HG02870 (cell line): ENCODE data around the gene SSBP2.
A peak's percentile ranks its signal among the peaks of the same experiment; 100 is the strongest.
"Not testable (repeated sequence)": the region's sequence is repeated elsewhere in the genome, so short reads cannot be mapped to it uniquely, and the experiment has no call there.

Source experiments
- ATAC-seq: cut with Tn5 transposase; IDR thresholded peaks from one replicate; pipeline ENCODE4 v1.9.1; 2021; ENCODE audit warnings: mild to moderate bottlenecking, moderate library complexity; ENCODE audit not compliant: unreplicated experiment

The SSBP2 gene

DNA sequence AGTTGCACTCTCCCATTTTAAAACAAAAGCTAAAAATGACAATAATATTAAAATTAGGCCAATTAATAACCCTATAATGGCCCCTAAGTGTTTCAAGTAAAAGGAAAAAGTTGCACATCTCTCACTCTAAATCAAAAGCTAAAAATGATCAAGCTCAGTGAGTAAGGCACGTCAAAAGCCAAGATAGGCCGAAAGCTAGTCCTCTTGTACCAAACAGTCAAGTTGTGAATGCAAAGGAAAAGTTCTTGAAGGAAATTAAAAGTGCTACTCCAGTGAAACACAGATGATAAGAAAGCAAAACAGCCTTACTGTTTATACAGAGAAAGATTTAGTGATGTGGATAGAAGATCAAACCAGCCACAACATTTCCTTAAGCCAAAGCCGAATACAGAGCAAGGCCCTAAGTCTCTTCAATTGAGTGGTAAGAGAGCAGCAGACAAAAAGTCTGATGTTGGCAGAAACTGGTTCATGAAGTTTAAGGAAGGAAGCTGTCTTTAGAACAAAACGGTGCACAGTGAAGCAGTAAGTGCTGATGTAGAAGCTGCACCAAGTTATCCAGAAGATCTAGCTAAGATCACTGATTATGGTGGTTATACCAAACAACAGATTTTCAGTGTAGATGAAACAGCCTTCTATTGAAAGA lies 212.9 kb downstream of the SSBP2 start:
- no peak for ATAC-seq

DNA sequence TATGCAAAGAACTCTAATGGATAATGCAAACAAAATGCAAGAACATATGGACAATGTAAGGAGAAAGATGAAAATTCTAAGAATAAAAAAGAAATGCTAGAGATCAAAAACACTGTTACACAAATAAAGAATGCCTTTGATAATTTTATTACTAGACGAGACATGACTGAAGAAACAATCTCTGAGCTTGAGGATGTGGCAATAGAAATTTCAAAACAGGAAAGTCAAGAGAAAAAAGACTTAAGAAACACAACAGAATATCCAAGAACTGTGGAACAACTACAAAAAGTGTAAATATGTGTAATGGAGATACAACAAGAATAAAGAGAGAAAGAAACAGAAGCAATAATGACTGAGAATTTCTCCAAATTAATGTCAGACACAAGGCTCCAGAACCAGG lies 216.5 kb downstream of the SSBP2 start:
- no peak for ATAC-seq

DNA sequence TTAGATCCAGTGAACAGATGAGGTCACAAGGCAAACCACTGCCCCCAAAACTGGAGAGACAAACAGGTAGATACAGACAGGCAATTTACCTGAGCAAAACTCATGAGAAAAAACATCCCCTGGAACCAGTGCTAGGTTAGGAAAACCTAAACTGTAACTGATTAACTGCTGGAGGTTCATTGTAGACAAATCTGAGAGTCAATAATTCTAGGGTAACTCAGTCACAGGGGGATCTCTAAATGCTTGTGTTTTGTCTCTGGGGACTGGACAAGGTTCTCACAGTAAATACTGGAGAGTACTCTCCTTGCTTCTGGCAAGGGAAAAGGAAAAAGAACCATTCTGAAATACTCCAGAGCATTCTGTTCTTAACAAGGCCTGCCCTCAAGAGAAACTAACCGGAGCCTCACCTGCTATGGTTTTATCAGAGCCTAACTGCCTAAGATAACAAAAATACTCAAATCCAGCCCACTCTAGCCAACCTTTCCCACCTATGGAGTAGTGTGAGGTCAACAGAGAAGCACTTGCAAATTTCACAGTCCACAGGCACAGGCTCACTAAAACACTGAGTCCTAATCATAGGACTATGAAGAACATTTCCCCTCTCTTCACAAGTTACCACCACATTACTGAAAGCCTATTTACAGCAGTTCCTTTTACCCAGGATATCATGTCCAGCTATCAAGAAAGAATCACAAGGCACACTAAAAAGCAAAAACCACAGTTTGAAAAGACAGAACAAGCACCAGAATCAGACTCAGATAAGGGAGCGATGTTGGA lies 217.1 kb downstream of the SSBP2 start:
- ATAC-seq, result no peak

DNA sequence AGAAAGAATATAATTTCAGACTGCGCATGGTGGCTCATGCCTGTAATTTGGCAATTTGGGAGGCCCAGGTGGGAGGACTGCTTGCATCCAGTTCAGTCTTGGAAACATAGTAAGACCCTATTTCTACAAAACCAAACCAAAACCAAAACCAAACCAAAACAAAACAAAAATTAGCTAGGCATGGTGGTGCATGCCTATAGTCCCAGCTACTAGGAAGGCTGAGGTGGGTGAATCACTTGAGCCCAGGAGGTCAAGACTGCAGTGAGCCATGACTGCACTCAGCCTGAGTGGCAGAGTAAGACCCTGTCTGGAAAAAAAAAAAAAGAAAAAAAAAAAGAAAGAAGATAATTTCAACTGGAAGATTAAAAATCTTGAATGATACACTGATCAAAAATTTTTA lies 220.0 kb downstream of the SSBP2 start:
- ATAC-seq, result no peak

DNA sequence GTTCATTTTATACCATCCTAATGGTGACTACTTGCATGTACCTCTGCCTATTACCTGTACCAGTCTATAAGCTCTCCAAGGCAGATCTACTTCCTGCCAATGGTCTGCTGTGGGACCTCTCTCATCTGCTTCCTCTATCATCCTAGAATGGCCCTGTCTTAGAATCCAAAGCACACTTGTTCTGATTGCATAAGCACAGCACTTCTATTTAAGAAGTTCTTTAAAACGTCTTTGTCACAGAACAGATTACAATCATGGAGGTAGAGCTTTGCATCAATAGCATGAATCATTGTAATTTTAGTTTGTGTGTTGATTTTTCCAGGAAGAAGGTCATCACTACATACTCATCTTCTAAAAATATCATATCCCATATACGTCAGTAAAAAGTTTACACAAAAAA lies 225.2 kb downstream of the SSBP2 start:
- no peak for ATAC-seq

DNA sequence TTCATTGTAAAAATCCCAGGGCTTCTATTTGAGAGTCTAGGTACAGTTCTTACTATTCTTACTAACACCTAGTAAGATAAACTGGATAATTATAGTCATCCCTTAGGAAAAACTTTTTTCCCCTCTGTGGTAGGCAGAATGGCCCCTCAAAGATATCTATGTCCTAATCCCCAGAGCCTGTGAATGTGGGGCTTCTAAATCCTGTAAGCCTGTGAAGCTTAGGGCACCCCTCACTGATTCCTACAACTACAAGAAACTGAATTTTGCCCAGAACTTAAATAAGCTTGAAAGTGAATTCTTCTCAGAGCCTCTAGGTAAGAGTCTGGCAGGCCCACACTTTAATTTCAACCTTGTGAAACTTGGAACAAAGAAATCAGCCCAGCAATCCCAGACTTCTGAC lies 226.9 kb downstream of the SSBP2 start:
- ATAC-seq, result no peak

DNA sequence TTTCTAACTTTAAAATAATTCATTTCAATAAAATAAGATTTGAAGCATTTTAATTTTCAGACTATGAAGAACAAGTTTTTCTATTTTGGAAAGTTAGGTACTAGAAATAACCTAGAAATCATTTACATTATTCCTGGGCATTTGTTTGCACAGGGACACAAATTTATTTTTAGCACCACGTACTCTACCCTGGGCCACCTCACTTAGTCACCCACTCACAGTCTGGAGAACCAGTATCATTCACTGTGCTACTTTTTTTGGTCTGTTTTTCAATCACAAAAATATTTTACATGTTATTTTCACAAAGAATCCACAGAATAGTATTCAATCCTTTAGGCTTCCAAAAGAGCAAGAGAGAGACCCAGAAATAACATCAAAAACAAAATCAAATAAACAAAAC lies 228.3 kb downstream of the SSBP2 start:
- ATAC-seq, result no peak

DNA sequence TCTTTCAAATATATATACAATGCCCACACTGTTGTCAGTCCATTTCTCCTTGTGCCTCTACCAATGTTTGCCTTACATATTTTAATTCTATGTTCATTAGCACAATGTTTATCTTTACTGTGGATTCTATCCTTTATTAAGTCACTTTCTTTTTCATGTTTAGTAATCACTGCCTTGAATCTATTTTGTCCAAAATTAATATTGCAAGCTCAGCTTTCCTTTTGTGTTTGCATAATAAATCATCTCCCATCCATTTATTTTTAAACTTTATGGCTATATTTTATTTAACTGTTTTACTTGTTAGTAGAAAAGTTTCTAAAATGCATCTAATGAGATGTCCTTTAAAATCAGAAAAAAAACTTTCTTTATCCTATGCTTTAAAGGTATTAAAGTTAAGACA lies 230.1 kb downstream of the SSBP2 start:
- ATAC-seq, result no peak

DNA sequence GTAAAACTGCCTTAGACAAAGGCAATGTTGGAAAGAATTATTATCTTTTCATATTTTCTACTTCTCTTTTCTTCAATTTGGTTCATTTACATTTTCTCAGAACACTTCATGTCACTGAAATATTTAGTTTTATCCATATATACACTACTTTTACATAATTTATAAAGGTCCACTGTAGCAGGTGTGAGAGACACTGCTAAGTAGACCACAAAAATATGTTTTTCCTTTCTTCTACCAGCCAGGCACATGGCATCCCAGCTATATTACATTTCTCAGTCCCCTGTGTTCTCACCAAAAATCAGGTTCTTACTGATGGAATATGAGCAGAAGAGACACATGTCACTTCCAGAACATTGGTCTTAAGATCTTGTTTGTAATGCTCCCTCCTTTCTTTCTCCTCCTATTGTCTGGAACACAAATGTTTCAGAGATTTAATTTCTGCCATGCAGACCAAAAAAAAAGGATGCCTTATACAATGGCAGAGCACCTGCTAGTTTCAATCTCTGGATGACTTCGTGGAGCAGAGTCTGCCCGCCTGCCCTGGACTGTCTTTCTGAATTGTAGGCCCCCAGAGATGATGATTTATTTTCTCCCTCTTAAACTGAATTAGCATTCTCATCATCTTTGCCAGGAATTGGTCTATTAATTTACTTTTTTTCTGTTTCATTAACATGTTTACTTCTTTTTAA lies 231.5 kb downstream of the SSBP2 start:
- no peak for ATAC-seq

DNA sequence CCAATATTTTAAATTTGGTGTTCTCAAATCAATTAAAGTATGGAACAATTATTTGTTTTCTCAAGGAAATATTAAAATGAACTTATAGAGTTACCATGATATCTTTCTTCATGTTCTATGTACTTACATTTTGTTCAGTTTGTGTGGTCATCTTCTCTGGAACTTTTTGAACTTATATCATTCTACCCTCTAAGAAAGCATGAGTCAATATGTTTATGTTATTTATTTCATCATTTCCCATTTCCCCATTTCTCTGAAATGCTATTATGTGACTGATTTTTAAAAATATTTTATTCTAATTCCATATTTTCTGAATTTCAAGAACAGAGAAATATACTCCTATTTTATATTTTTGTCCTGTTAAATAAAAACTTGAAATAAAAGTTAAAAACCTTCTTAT lies 233.4 kb downstream of the SSBP2 start:
- ATAC-seq, result no peak

DNA sequence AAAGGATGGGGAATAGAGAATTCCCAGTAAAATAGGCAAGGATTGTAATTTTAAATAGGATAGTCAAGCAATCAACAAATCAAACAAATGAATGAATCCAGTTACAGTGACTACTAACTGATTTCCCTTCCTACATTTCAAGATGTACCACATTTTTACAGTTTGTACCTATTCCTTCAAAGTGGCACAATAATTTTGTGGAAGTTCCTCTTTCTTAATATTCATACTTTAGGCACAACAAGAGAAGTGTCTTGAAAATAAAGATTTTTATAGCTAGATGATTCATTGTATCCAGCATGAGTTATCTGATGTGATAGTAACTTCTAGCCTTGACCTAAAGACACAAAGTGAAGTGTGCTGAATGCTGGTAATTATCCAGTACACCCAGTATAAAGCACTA lies 234.8 kb downstream of the SSBP2 start:
- ATAC-seq, result no peak

DNA sequence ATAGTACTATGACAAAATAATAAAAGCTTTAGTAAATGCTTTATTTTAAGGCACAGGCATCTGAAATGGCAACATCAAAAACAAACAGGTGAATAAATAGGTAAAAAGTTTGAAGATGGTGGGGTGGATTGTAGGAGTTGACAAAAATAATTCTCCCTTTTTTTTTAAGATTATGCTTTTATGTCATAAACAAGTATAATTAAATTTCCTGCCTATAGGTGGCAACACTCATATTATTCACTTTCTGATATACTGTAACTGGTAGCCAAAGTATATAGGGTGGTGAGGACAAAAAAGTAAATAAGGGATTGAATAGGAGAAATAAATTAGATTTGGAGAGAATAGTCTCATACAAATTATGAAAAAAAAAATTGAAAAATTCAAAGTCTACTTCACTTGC lies 236.9 kb downstream of the SSBP2 start:
- no peak for ATAC-seq

DNA sequence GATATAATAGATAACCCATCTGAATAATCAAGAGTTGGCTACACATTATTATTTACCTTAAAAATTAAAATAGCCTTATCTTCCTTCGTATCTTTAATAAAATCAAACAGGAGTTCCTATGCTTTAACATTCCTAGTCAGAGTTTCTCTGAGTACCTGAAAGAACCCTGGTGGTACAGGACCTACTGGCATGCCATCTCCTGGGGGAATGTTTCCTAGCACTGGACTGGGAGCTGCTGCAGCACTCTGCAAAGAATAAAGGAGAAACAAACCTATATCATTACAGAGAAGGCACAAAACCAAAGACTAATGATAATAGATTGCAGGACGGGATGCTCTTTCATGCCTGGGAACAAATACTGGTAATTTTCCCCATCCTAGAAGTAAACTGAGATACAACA lies 237.4 kb downstream of the SSBP2 start:
- no peak for ATAC-seq

DNA sequence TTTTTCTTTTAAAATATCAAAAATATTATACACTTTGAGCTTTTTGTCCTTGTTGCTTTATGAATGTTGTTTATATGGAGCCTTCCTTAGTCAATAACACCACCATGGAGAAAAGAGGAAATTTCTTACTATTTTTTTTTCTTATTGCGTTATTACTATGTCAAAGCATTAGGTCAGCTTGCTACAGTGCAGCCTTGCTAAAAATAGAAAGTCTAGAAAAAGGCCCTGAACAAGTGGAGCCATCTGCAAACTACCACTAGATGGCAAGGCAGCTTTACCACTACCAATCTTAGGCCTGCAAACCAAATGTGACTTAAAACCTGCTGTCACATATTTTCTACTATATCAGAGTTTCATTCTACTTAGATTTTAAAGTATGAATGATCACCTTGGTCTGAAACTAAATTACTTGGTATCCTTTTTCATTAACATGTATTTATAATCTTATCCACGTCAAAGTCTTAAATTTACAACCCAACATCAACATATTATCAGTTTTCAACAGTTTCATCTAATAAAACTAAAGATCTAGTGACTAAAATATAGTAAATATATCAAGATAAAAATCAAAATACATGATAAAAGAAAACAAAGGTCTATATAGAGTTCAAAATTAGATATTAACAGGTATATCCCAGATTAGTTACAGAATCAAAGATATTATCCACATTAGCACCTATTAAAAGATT lies 243.9 kb downstream of the SSBP2 start:
- ATAC-seq, result peak; percentile 100

DNA sequence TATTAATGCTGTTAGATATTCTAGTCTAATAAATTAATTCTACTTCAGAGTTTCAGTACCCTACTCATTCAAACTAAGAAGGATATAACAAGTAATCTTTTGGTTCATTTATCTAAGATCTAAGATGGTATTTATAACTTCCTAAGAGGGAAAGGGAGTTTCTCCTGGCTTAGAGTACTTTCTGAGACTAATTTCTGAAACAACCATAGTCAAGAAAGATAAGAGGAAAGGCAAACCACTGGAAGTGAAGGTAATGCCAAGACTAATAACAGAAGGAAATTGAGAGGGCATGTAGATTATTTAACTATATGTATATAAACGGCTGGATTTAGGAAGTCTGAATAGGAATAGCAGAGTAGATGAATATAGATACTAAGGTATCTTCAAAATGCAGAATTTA lies 244.5 kb downstream of the SSBP2 start:
- no peak for ATAC-seq

DNA sequence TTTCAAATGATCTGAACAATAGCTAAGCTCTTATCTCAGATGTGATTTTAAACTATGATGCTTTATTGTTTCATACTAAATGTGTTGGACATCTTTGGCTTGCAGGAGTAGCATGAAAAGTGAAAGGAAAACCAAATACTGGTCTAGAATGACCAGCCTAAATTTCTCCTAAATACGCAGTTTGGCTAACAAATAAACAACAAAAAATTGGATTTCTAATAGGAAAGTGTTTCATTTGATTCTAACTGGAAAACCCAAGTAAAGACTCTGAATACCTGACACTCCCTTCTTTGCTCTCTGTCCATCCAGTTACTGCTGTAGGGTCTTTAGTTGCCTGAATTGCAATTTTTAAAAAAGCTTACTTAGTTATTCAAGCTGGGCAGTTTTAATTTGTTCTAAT lies 245.2 kb downstream of the SSBP2 start:
- ATAC-seq, result no peak

DNA sequence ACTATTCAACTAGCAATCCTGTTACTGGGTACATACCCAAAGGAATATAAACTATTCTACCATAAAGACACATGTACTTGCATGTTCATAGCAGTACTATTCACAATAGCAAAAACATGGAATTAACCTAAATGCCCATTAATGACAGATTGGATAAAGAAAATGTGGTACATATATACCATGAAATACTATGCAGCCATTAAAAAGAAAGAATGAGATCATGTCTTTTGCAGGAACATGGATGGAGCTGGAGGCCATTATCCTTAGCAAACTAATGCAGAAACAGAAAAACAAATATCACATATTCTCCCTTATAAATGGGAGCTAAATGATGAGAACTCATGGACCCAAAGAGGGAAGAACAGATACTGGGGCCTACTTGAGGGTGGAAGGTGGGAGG lies 247.3 kb downstream of the SSBP2 start:
- not testable (repeated sequence) for ATAC-seq

DNA sequence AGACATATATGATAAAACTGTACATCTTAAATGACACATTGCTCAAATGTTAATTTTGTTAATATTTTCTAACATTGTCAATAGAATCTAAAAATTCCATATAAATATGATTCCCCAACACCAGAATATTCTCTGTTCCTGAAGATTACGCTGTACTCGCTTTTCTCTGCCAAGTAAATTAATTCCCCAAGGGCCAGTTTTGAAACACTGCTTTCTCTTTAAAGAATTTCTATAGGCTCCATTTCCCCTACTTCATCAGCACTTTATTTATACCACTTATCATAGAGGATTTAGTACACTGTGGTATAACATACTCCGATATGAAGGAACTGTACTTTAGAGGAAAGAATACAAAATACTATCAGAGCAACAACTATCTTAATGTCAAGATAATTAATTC lies 255.6 kb downstream of the SSBP2 start:
- no peak for ATAC-seq

DNA sequence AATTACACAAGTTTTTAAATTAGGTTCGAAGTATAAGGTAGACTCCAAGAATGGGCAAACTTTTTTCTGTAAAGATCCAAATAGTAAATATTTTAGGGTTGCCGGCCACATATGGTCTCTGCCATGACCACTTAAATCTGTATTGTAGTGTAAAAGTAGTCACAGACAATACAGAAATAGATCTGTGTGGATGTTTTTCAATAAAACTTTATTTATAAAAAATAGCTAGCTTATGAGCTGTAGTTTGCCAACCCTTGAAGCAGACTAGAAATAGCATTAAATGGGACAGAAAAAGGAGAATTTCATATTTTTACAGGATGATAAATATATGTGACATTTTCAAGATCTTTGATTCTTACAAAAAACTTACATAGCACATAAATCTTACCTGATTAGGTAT lies 262.0 kb downstream of the SSBP2 start:
- ATAC-seq, result no peak

DNA sequence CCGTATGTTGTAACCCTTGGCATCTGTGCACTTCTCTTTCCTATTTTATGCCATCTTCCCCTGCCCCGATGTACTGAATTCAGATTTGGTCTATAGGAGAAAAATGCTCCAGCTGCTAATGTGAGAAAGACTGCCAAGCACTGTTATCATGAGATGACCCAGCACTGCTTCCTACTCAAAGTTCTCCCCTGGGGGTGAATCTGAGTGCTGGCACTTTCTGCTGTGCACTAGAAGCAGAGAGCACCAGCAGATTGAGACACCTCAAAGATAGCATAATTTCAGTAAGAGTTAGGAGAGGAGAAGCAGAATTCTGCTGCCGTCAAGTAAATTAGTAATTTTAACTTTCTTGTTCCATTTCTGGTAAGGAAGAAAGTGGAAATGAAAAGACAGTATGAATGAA lies 264.2 kb downstream of the SSBP2 start:
- ATAC-seq, result no peak

DNA sequence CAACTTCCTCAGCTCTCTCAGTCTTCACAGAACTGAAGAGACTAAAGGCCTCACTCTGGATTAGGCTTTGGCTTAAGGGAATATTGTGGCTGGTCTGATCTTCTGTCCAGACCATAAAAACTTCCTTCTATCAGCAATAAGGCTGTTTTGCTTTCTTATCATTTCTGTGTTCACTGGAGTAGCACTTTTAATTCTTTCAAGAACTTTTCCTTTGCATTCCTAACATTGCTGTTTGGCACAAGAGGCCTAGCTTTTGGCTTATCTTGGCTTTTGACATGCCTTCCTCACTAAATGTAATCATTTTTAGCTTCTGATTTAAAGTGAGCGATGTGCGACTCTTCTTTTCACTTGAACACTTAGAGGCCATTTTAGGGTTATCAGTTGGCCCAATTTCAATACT lies 268.3 kb downstream of the SSBP2 start:
- ATAC-seq, result no peak

DNA sequence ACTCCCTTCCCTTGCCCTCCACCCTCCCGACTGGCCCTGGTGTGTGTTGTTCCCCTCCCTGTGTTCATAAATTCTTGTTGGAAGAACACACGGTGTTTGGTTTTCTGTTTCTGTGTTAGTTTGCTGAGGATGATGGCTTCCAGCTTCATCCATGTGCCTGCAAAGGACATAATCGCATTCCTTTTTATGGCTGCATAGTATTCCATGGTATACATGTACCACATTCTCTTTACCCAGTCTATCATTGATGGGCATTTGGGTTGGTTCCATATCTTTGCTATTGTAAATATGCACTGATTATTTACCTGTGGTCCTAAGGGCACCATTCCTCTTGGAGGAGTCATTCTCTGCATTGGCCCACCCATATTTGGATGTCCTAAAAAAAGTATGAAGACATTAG lies 277.5 kb downstream of the SSBP2 start:
- not testable (repeated sequence) for ATAC-seq
